GM12892 (cell line): ENCODE data around the gene RAB11FIP5.

Experiments
- POLR2A ChIP-seq: IDR thresholded peaks from 2 replicates; pipeline ENCODE4 v1.6.1; 2011; ENCODE audit warnings: low read depth, low read length, control low read depth
- TAF1 ChIP-seq: IDR thresholded peaks from 2 replicates; pipeline ENCODE4 v1.6.1; 2011; ENCODE audit warnings: low read depth, mild to moderate bottlenecking, control low read depth, low read length, borderline replicate concordance

GRCh38 chr2:73133566-73134197 is 20.9 kb upstream of the RAB11FIP5 start:
- TF ChIP-seq POLR2A: no peak
- no peak for TF ChIP-seq TAF1
